Activated CD4-positive, alpha-beta T cell treated with anti-CD3 and anti-CD28 coated beads, Interleukin-2, amount 50 U/mL, for 48 hours (primary cell): ENCODE results near the gene MEIOSIN.

Source experiments
- DNase-seq, 2 experiments: peaks; one replicate each; pipeline ENCODE4 v3.0.0-alpha.2; 2020

The MEIOSIN gene

GRCh38 chr19:45804140-45804958, 71.1 kb downstream of the MEIOSIN start:
- DNase-seq, result no peak

- no peak for DNase-seq
Observed at GRCh38 chr19:45804959-45805230, 71.7 kb downstream of the MEIOSIN start.

- DNase-seq, result no peak
Observed at GRCh38 chr19:45805719-45806118, 72.5 kb downstream of the MEIOSIN start.

GRCh38 chr19:45809643-45810159, 76.5 kb downstream of the MEIOSIN start:
- no peak for DNase-seq

- no peak for DNase-seq
Observed at GRCh38 chr19:45812297-45812696, 79.1 kb downstream of the MEIOSIN start.
